Sigmoid colon (tissue), 4 donors: Measurements from ENCODE around the gene BLID.

Source experiments
- CTCF ChIP-seq, 4 experiments: fragments of 450-650 bp in 3 of 4; fragments of 200-600 bp in 1 of 4; IDR thresholded peaks; one replicate each; pipeline ENCODE4 v1.5.1; 2016 to 2019; ENCODE audit warnings: antibody characterized with exemption in 4 of 4, mild to moderate bottlenecking in 3 of 4, moderate library complexity in 2 of 4
- EP300 ChIP-seq, 4 donors: sonication (generic); formaldehyde crosslinking; IDR thresholded peaks; one replicate each; pipeline ENCODE4 v1.6.1; 2017; ENCODE audit warnings: antibody characterized with exemption in 4 of 4
- POLR2A ChIP-seq, 2 donors: fragments of 450-650 bp; IDR thresholded peaks; one replicate each; pipeline ENCODE4 v1.6.1; 2016; ENCODE audit warnings: antibody characterized with exemption in 2 of 2, mild to moderate bottlenecking in 2 of 2, moderate library complexity in 2 of 2
- POLR2AphosphoS5 ChIP-seq, 4 donors: sonication (generic); formaldehyde crosslinking; IDR thresholded peaks; one replicate each; pipeline ENCODE4 v1.6.1; 2017; ENCODE audit warnings: antibody characterized with exemption in 4 of 4

GRCh38 chr11:122154994-122155393 lies 39.0 kb upstream of the BLID start:
- TF ChIP-seq CTCF (IDR thresholded peaks at IDR 0.05) (no peak), POLR2A (IDR thresholded peaks at IDR 0.05) (no peak), EP300 (IDR thresholded peaks at IDR 0.05) (no peak), POLR2AphosphoS5 (IDR thresholded peaks at IDR 0.05) (no peak)
